ENCODE results near the gene PROB1. TPM values are rescaled to one million over a fixed set of nuclear protein-coding genes. Genes with fewer than 3 reads are reported as not detected.

PROB1 gene
- total RNA-seq, 1 experiment from 2014 or later, result 1.9 TPM

DNA sequence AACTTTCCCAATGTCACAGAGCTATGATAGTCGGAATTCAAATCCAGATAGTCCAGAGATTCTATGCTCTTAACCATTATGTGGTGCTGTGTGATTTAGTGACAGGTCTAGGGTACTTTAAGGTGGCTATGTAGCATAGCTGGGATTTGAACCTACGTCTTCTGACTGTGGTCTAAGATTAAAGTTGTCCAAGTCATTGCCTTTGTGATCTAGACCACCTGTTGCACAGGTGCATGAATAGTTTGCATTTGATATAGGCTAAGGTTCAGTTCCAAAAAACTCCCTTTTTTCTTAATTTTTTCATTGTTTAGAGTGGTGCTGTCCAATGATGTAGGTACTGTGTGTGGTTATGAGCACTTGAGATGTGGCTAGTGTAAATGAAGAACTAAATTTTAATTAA is 50.7 kb downstream of the PROB1 start:
- Mint-ChIP-seq H3K4me3 (ENCODE audit: low read depth, unreplicated experiment) (no peak overlapping the region), H3K36me3 (ENCODE audit: insufficient read depth, unreplicated experiment) (peaks cover 47% of the 10 kb centered on the region), H3K4me1 (ENCODE audit: low read depth, unreplicated experiment) (peaks cover 21% of the 10 kb centered on the region), H3K27me3 (ENCODE audit: unreplicated experiment) (no peaks in the 10 kb centered on the region), H3K9me3 (ENCODE audit: low read depth, unreplicated experiment) (no peaks in the 10 kb centered on the region), H3K27ac (ENCODE audit: unreplicated experiment) (no peak overlapping the region)
- DNase-seq, result no peak
- CTCF ChIA-PET, result interaction anchor here (0.6 kb wide), 1 partner anchor 270 kb away, joined by 3 read pairs; no protein-coding TSS in a partner anchor
- TF ChIP-seq CTCF (IDR thresholded peaks at IDR 0.05; ENCODE audit: unreplicated experiment), result no peak
- no TSS peak for BruUV-seq (replicated peaks)
- intact Hi-C loops (cut with micrococcal nuclease; ENCODE audit: unreplicated experiment), result loop anchor here (5.0 kb wide), 1 partner anchor 48 kb away; no protein-coding TSS in a partner anchor

DNA sequence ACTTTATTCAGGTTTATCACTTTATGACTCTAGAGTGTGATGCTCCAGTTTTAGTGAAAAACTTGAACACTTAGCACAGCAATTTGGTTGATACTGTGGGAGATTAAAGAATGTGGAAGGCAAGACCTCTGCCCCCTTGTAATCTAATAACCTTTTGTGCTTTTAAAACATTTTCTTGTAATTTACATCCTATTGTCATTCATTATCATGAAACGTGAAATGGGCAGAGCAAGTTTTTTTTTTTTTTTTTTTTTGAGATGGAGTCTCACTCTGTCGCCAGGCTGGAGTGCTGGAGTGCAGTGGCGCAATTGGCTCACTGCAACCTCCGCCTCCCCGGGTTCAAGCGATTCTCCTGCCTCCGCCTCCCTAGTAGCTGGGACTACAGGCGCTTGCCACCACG is 51.4 kb downstream of the PROB1 start:
- Mint-ChIP-seq H3K9me3 (ENCODE audit: low read depth, unreplicated experiment) (no peaks in the 10 kb centered on the region), H3K36me3 (ENCODE audit: insufficient read depth, unreplicated experiment) (peaks cover 47% of the 10 kb centered on the region), H3K27me3 (ENCODE audit: unreplicated experiment) (no peaks in the 10 kb centered on the region), H3K4me1 (ENCODE audit: low read depth, unreplicated experiment) (peaks cover 14% of the 10 kb centered on the region), H3K4me3 (ENCODE audit: low read depth, unreplicated experiment) (peak overlapping the region; percentile 83), H3K27ac (ENCODE audit: unreplicated experiment) (peak overlapping the region; percentile 90)
- DNase-seq, result no peak
- intact Hi-C loops (cut with micrococcal nuclease; ENCODE audit: unreplicated experiment), result loop anchor here (5.0 kb wide), 1 partner anchor 49 kb away; no protein-coding TSS in a partner anchor
- BruUV-seq (replicated peaks), result no TSS peak
- no peak for TF ChIP-seq CTCF (IDR thresholded peaks at IDR 0.05; ENCODE audit: unreplicated experiment)
- CTCF ChIA-PET, result interaction anchor here (0.6 kb wide), 1 partner anchor 270 kb away, joined by 3 read pairs; no protein-coding TSS in a partner anchor

- peaks cover 52% of the 10 kb centered on the region for H3K36me3 Mint-ChIP-seq (ENCODE audit: insufficient read depth, unreplicated experiment)
- peak overlapping the region; percentile 83 for H3K4me3 Mint-ChIP-seq (ENCODE audit: low read depth, unreplicated experiment)
- no peak for TF ChIP-seq CTCF (IDR thresholded peaks at IDR 0.05; ENCODE audit: unreplicated experiment)
- H3K4me1 Mint-ChIP-seq (ENCODE audit: low read depth, unreplicated experiment), result peaks cover 14% of the 10 kb centered on the region
- H3K27me3 Mint-ChIP-seq (ENCODE audit: unreplicated experiment), result no peaks in the 10 kb centered on the region
- CTCF ChIA-PET, result interaction anchor here (0.6 to 1.7 kb wide), 11 partner anchors 14 to 766 kb away, joined by 3 to 12 read pairs (median 5); partner anchors contain the start of gene MATR3
- H3K9me3 Mint-ChIP-seq (ENCODE audit: low read depth, unreplicated experiment), result no peaks in the 10 kb centered on the region
- no TSS peak for BruUV-seq (replicated peaks)
- DNase-seq, result no peak
- intact Hi-C loops (cut with micrococcal nuclease; ENCODE audit: unreplicated experiment), result loop anchor here (5.0 kb wide), 1 partner anchor 50 kb away; no protein-coding TSS in a partner anchor
- peak overlapping the region; percentile 90 for H3K27ac Mint-ChIP-seq (ENCODE audit: unreplicated experiment)
Measured at GRCh38 chr5:139342423-139342723, 52.5 kb downstream of the PROB1 start.

GRCh38 chr5:139341689-139342422 is 53.0 kb downstream of the PROB1 start, which contains the start of gene PAIP2:
PAIP2 (plus strand) TSS chr5:139341854; CDS start chr5:139363785, 21,931 bp downstream.
- peak; percentile 98 for DNase-seq

More at GRCh38 chr5:139341689-139342422, 53.0 kb downstream of the PROB1 start, which contains the start of gene PAIP2:
- intact Hi-C loops (cut with micrococcal nuclease; ENCODE audit: unreplicated experiment), result loop anchor here (5.0 kb wide), 1 partner anchor 50 kb away; no protein-coding TSS in a partner anchor
- Mint-ChIP-seq H3K27ac (ENCODE audit: unreplicated experiment) (peak within 1 kb of the TSS; percentile 90), H3K4me3 (ENCODE audit: low read depth, unreplicated experiment) (peak within 1 kb of the TSS; percentile 83), H3K27me3 (ENCODE audit: unreplicated experiment) (no peaks in the 10 kb centered on the region), H3K36me3 (ENCODE audit: insufficient read depth, unreplicated experiment) (peaks cover 52% of the 10 kb centered on the region), H3K9me3 (ENCODE audit: low read depth, unreplicated experiment) (no peaks in the 10 kb centered on the region), H3K4me1 (ENCODE audit: low read depth, unreplicated experiment) (peaks cover 14% of the 10 kb centered on the region)
- CTCF ChIA-PET, result interaction anchor here (0.6 to 1.7 kb wide), 12 partner anchors 14 to 766 kb away, joined by 3 to 12 read pairs (median 4); partner anchors contain the start of gene MATR3
- BruUV-seq (replicated peaks), result TSS peak; percentile 97
- peak; percentile 78 for TF ChIP-seq CTCF (IDR thresholded peaks at IDR 0.05; ENCODE audit: unreplicated experiment)
